GM12892 (cell line): ENCODE measurements around the gene DGKQ.
A peak's percentile ranks its signal among the peaks of the same experiment; 100 is the strongest.
"Not testable (repeated sequence)": the region's sequence is repeated elsewhere in the genome, so short reads cannot be mapped to it uniquely, and the experiment has no call there.

ENCODE experiments used
- DNase-seq: peaks from one replicate; pipeline ENCODE4 v3.0.0; 2011; ENCODE audit not compliant: insufficient read length
- FAIRE-seq: peaks from 2 replicates; lab custom pipeline; 2011; peaks lifted over from hg19 to GRCh38; lab: Jason Lieb, UNC
- POLR2A ChIP-seq: IDR thresholded peaks from 2 replicates; pipeline ENCODE4 v1.6.1; 2011; ENCODE audit warnings: low read depth, low read length, control low read depth
- POLR2AphosphoS5 ChIP-seq: IDR thresholded peaks from 2 replicates; pipeline ENCODE4 v1.6.1; 2011; ENCODE audit warnings: low read depth, low read length, control low read depth
- TAF1 ChIP-seq: IDR thresholded peaks from 2 replicates; pipeline ENCODE4 v1.6.1; 2011; ENCODE audit warnings: low read depth, mild to moderate bottlenecking, control low read depth, low read length, borderline replicate concordance

DGKQ gene

DNA sequence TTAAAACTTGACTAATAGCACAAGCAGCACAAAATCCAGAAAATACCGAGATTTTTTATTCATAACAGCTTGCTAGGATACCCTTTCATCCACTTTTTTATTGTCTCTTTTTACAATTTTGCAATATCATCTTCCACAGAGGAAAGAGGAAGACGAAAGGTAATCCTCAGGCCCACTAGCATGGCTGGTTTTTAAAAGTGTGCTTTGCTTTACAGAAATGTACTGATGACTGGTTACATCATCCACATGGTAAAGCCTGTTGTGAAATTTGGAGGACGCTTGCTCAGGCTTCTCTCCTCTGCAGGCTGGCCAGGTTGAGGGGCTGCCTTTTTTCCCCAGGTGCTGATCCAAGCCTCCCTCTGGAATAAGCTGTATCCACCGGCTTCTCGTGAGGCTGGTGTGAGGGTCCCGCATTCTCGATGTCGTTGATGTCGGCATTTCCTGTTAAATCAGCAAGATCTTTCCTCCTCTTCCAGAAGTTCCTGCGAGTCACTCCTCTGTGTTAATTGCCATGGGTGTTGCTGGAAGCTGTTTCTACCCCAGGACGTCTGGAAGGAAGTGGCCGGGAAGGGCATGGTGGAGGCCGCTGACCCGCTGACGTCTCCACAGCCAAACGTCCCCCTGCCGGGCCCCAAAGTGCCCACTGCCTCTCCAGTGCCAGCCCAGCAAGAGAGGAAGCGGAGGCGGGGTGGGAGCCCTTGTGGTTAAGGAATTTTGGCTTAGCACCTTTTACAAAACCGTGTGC lies 5.8 kb upstream of the DGKQ start:
- DNase-seq (no peak), FAIRE-seq (no peak)
- no peak for TF ChIP-seq POLR2A
- no peak for TF ChIP-seq TAF1
- TF ChIP-seq POLR2AphosphoS5: no peak

DNA sequence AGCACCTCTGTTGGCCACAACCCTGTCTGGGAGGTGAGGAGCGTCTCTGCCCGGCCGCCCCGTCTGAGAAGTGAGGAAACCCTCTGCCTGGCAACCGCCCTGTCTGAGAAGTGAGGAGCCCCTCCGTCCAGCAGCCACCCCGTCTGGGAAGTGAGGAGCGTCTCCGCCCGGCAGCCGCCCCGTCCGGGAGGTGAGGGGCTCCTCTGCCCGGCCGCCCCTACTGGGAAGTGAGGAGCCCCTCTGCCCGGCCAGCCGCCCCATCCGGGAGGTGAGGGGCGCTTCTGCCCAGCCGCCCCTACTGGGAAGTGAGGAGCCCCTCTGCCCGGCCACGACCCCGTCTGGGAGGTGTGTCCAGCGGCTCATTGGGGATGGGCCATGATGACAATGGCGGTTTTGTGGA lies 2.6 kb upstream of the DGKQ start:
- FAIRE-seq, DNase-seq: not testable (repeated sequence)

DNA sequence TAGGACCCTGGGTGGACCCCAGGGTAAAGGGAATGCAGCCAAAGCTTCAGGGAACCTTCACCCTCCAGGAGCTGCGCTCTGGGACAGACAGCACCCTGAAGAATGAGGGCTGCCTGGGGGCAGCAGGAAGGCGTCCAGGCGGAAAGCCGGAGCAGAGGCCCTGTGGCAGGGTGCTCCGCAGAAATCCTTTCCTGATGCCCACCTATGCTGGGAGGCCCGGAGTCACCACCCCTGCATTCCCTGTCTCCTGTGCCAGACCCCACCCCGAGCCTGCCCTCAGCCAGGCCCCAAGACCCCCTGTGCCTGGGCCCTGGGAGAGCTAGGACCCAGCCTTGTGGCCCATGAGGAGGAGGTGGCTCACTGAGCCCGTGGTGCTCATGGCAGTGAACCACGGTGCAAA lies 1.3 kb upstream of the DGKQ start:
- FAIRE-seq (no peak), DNase-seq (no peak)
- TF ChIP-seq POLR2A (no peak), POLR2AphosphoS5 (no peak), TAF1 (no peak)

GRCh38 chr4:972651-973424 lies 531 bp downstream of the DGKQ start:
- FAIRE-seq (no peak), DNase-seq (peak; percentile 66)
- TF ChIP-seq POLR2AphosphoS5: no peak
- no peak for TF ChIP-seq TAF1
- TF ChIP-seq POLR2A: no peak

GRCh38 chr4:971666-972500 lies 1.5 kb downstream of the DGKQ start:
- FAIRE-seq (no peak), DNase-seq (no peak)
- no peak for TF ChIP-seq TAF1

GRCh38 chr4:970854-971520 lies 2.4 kb downstream of the DGKQ start:
- TF ChIP-seq TAF1: no peak
- no peak for TF ChIP-seq POLR2AphosphoS5
- TF ChIP-seq POLR2A: no peak
- FAIRE-seq (no peak), DNase-seq (no peak)

GRCh38 chr4:970046-970745 lies 3.2 kb downstream of the DGKQ start:
- no peak for TF ChIP-seq POLR2AphosphoS5
- TF ChIP-seq TAF1: no peak
- TF ChIP-seq POLR2A: no peak
- DNase-seq: no peak
- no peak for FAIRE-seq

- TF ChIP-seq POLR2A (no peak), POLR2AphosphoS5 (no peak), TAF1 (no peak)
- FAIRE-seq (no peak), DNase-seq (no peak)
Measured at GRCh38 chr4:968621-969394, 4.6 kb downstream of the DGKQ start.

DNA sequence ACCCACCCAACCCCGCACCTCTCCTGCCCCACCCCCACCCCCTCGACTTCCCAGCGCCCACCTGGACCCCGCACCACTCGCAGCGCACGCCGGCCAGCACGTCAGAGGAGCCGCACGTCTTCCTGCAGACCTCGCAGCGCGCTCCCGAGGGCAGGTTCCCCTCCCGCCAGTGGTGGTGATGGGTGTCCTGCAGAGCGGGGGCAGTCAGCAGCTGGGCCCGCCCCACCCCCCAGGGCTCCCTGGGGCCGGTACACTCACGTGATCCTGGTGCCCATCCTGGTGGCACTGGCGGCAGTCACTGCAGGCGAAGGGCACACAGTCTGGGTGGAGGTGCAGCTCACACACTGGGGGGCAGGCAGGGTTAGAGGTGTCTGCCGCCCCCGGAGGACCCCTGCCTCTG lies 5.1 kb downstream of the DGKQ start:
- TF ChIP-seq TAF1 (no peak), POLR2A (no peak), POLR2AphosphoS5 (no peak)
- FAIRE-seq (no peak), DNase-seq (no peak)

GRCh38 chr4:967113-968104 lies 6.0 kb downstream of the DGKQ start:
- FAIRE-seq: no peak
- TF ChIP-seq TAF1 (no peak), POLR2AphosphoS5 (no peak), POLR2A (no peak)
- no peak for DNase-seq
